ENCODE data around the gene STAB2. TPM values are rescaled to one million over a fixed set of nuclear protein-coding genes. Genes with fewer than 3 reads are reported as not detected.

The STAB2 gene
- total and polyA plus RNA-seq, 4 donors, result 3.4 to 42.6 (median 16.6) TPM

DNA sequence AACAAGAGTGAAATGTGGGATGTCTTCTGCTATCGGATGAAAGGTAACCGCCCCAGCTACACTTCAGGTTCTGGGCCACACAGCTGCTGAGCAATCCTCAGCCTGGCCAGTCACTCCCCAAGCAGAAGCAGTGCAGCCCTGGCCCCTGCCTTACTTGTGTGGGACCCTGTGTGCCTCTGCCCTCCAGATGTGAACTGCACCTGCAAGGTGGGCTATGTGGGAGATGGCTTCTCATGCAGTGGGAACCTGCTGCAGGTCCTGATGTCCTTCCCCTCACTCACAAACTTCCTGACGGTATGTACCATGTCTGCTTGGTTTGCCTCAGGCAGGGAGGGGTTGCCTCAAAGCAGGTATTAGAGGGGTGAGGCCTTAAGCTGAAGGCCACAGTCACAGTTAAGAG, 168.4 kb downstream of the STAB2 start:
- no peaks in the 10 kb centered on the region for H3K27me3 ChIP-seq (ENCODE audit: control insufficient read depth in 4 of 4, insufficient read depth in 4 of 4, low read length in 3 of 4)
- TF ChIP-seq JUND (IDR thresholded peaks at IDR 0.05) (no peak), YY1 (IDR thresholded peaks at IDR 0.05) (no peak), HNF4A (conservative IDR thresholded peaks at IDR 0.05) (no peak), NR2F2 (IDR thresholded peaks at IDR 0.05) (no peak), RXRA (IDR thresholded peaks at IDR 0.05) (no peak), HNF4G (IDR thresholded peaks at IDR 0.05) (no peak), FOXA1 (IDR thresholded peaks at IDR 0.05) (no peak), EGR1 (IDR thresholded peaks at IDR 0.05; ENCODE audit: low read depth in 2 of 2) (no peak), ZBTB33 (IDR thresholded peaks at IDR 0.05) (no peak), REST (IDR thresholded peaks at IDR 0.05) (no peak), FOXA2 (IDR thresholded peaks at IDR 0.05) (no peak), CTCF (IDR thresholded peaks at IDR 0.05; ENCODE audit: low read depth, low read length, missing input control) (no peak), RAD21 (IDR thresholded peaks at IDR 0.05) (no peak), SP1 (IDR thresholded peaks at IDR 0.05) (no peak), GABPA (IDR thresholded peaks at IDR 0.05 in 1 of 2, conservative IDR thresholded peaks at IDR 0.05 in 1 of 2) (no peak), TAF1 (conservative IDR thresholded peaks at IDR 0.05) (no peak)
- TF ChIP-seq, protein P1, sequence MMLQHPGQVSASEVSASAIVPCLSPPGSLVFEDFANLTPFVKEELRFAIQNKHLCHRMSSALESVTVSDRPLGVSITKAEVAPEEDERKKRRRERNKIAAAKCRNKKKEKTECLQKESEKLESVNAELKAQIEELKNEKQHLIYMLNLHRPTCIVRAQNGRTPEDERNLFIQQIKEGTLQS (IDR thresholded peaks at IDR 0.05), result no peak
- H3K9me3 ChIP-seq (ENCODE audit: control insufficient read depth in 4 of 4, low read length in 3 of 4), result no peaks in the 10 kb centered on the region
- no peak for DNase-seq (ENCODE audit: low spot score)
- H3K4me1 ChIP-seq (ENCODE audit: control insufficient read depth in 4 of 4, insufficient read depth in 4 of 4, low read length in 3 of 4), result no peaks in the 10 kb centered on the region
- H3K4me3 ChIP-seq (ENCODE audit: low read depth in 1 of 3, low read length in 3 of 3), result no peak overlapping the region
- WGBS, result 60% methylated on average over 3 of the region's 3 CpGs
- H3K9ac ChIP-seq (ENCODE audit: low read depth in 1 of 2, low read length in 2 of 2), result no peak overlapping the region
- no peak overlapping the region for H3K27ac ChIP-seq (ENCODE audit: low read depth in 1 of 2, low read length in 2 of 2)
- H3K36me3 ChIP-seq (ENCODE audit: control insufficient read depth in 4 of 4, insufficient read depth in 3 of 4, low read depth in 1 of 4, low read length in 3 of 4), result no peaks in the 10 kb centered on the region

DNA sequence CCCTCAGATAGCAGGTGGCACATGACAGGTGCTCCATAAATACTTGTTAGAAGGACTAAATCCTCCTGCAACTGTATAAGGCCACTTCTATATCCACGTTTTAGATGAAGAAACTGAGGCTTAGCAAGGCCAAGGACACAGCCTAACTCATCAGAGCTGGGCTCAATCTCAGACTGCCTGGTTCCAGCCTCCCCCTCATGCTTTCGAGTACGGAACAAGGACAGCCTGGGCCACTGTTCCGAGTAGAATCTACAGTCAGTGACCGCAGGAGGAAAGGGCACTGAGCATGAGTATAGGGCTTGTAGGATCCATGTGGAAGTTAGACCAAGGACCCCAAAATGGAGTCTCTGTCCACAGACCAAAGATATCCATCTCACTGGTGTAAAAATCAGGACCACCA, 169.4 kb downstream of the STAB2 start:
- TF ChIP-seq RAD21 (IDR thresholded peaks at IDR 0.05) (no peak), YY1 (IDR thresholded peaks at IDR 0.05) (no peak), CTCF (IDR thresholded peaks at IDR 0.05; ENCODE audit: low read depth, low read length, missing input control) (no peak), TAF1 (conservative IDR thresholded peaks at IDR 0.05) (no peak), MAX (IDR thresholded peaks at IDR 0.05) (no peak), RXRA (IDR thresholded peaks at IDR 0.05) (no peak), HNF4A (conservative IDR thresholded peaks at IDR 0.05) (no peak)
- Histone ChIP-seq H3K27me3 (ENCODE audit: control insufficient read depth in 4 of 4, insufficient read depth in 4 of 4, low read length in 3 of 4) (no peaks in the 10 kb centered on the region), H3K4me1 (ENCODE audit: control insufficient read depth in 4 of 4, insufficient read depth in 4 of 4, low read length in 3 of 4) (no peaks in the 10 kb centered on the region), H3K9ac (ENCODE audit: low read depth in 1 of 2, low read length in 2 of 2) (no peak overlapping the region), H3K27ac (ENCODE audit: low read depth in 1 of 2, low read length in 2 of 2) (no peak overlapping the region), H3K36me3 (ENCODE audit: control insufficient read depth in 4 of 4, insufficient read depth in 3 of 4, low read depth in 1 of 4, low read length in 3 of 4) (no peaks in the 10 kb centered on the region), H3K9me3 (ENCODE audit: control insufficient read depth in 4 of 4, low read length in 3 of 4) (no peaks in the 10 kb centered on the region), H3K4me3 (ENCODE audit: low read depth in 1 of 3, low read length in 3 of 3) (no peak overlapping the region)
- WGBS, result 94% methylated on average over 5 of the region's 5 CpGs
- no peak for DNase-seq (ENCODE audit: low spot score)

Measured in liver (tissue), 9 donors.